IPS-NIHi7 (cell line): ENCODE measurements around the gene SLC24A4.

Source experiments
- DNase-seq: peaks from one replicate; pipeline ENCODE4 v3.0.0; 2012; ENCODE audit warnings: mixed read lengths; ENCODE audit errors: extremely low spot score

Gene SLC24A4

DNA sequence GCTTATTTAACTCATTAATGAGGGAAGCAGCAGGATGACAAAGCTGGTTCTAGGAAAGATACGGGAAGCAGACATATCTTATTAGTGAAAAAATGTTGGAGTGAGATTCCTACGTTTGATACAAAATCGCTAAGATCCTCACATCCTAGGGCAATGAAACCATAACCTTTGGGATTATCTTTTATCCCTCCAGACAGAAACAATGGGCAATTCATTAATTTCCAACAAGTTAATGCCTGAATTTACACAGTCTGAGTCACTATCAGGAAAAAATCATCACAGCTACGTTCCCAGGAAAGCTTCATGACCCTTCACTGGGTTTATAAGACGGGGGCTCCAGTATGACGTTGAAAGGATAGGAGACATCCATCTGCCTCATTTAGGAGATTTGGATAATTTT is 45.0 kb downstream of the SLC24A4 start:
- no peak for DNase-seq

DNA sequence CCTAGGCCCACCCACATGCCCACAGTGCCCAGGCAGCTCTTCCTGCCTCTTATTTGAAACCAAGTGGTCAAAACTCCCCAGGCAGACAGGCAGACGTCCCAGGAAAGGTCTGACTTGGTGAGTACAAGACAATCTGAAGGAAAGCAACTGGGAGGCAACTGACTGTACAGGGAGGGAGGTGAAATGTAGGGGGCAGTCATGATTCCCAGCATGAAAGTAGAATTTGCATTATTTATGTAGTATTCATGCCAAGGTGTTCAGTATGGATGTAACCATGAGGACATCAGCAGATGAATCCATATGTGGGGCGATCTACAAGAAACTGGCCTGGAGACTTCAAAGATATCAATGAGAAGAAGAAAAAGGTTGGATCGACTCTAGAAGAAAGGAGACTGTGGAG is 46.1 kb downstream of the SLC24A4 start:
- no peak for DNase-seq

DNA sequence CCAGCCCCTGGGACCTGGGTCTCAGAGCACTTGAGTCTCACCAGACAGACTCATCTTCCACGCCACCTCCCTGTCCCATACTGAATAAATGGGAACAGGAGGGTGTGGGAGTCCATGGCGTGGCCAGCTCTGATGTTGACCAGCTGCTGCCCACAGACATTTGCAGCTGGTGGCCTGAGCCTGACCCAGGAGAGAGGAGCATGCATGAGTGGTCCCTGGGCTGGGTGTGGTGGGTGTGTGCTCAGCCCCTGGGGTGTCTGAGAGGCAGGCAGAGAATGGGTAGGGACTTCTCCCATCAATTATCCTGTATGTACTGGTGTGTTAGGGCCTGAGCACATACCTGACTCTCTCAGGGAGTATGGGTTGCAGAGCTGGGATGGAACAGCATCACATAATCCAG is 49.3 kb downstream of the SLC24A4 start:
- no peak for DNase-seq

DNA sequence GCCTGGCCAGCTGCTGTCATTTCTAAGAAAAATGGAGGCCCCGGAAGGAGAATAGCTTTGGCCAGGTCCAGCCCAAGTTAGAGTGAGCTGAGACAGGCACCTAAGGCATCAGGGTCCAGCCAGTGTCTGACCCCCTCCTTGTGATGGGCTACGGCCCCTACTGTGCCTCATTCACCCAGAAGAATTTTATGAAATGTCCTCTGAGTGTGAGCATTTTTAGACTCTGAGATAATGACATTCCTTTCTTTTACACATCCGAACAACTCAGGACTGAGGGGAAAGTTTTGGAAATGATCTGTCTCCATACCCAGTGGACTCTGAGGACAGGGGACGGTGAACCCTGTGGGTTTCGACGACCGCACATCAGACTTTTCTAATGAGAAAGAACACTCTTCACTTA is 50.4 kb downstream of the SLC24A4 start:
- DNase-seq: no peak

DNA sequence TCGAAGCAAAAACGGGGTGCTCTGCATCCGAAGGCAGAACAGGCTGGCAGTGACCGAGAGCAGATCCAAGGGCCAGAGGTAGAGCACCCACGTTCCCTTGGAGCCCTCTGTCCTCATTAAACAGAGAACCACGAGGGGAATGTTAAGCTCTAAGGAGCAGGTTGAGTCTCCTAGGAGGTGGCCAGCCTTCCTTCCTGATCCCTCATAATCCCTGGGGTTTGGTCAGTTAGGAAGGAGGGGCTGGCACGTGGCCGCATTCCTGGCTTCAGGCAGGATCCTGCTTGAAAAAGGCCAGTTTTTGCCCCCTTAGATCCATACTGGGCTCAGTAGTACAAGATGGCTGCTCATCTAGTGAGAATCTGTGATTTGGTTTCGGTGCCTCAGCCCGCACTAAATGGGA is 57.2 kb downstream of the SLC24A4 start:
- DNase-seq: no peak

DNA sequence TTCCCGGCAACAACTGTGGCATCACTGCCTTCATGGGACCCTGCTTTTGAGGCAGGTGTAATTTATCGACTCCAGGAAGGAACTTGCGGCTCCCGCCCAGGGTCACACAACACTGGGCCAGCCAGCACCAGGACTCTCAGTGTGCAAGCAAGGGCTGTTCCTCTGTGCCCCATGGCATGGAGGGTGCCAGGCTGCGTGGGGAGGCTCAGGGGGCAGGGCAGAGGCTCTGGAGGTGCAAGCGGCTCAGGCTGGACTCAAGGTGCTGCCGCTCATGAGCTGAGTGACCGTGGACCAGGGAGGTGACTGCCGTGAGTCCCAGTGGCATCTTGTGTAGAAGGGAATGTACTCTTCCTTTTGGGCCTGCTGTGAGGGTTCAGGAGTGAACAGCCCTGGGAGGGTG is 57.6 kb downstream of the SLC24A4 start:
- no peak for DNase-seq

DNA sequence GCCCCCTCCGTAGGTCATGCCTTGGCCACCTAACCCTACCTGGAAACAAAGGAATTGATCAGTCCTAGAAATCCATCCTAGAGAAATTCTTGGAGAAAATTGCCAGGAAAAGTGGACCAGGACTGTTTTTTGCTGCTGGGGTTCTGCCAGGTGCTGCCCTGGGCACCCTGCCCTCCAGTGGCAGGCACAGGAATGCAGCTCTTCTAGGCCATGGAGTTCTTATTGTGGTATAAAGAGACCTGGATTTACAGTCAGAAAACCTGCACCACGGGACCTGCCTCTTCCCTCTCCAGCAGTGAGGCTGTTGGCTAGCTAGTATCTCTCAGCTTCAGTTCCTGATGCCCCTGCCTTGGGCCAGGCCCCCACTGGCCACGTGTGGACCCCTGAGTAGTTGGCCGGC is 59.7 kb downstream of the SLC24A4 start:
- DNase-seq: peak; percentile 48

DNA sequence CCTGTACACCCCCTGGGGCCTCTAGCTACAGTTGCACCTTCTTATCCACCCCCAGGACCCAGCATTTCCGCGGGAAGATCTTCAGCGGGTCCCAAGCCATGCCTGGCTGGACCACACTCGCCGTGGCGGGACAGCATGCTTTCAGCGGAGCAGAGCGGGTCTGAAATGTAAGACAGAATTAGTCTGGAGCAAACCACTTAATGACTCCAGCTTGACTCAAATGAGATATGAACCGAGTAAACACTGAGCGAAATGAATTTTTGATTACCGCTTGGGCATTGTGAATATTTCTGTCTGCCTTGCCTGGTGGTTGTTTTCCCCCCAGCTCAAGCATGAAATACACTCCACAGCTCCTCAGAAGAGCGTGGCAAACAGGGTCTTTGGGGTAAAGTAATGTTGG is 60.8 kb downstream of the SLC24A4 start:
- DNase-seq: no peak

DNA sequence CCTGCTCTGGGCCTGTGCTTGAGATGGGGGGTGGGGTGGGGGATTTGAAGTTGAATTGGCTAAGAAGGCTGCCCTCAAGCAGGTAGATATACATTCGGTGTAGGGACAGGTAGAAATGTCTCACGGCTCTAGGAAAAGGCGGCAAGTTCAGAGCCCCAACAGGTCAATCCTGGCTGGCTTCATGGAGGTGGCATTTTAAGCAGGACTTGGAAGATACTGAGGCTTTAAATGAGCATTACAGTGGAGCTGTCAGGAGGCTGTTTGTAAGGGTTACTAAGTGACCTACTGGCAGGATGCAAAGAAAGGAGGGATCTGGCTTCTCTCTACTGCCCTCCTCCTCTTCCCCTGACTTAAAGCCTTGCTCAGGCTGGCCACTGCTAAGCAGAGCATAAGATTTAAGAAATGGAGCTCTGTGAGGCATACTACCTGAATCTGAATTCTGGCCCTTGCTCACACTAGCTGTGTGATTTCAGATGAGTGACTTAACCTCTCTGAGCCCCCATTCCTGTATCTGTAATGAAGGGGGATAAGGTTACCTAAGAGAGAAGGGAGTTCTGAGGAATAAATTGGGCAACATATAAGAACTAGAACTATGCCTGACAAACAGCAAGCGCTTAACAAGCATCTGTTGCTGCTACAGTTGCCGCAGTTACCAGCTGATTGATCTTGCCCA is 61.6 kb downstream of the SLC24A4 start:
- no peak for DNase-seq

DNA sequence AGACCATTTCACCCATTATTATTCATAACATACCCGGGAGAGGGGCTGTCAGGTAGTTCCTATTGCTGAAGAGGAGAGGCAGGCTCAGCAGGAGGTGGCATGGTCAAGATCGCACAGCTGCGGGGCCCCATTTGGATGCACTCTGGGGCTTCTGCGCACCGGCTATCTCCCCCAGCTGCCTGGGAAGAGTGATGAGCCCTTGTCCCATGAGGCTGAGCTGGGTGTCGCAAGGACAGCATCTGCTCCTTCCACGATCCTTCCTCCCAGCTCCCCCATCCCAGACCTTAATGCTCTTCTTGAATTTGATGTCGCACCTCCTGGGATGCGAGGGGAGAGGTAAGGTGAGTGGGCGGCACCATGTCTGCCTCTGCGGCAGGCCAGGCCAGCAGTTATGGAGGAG is 62.6 kb downstream of the SLC24A4 start:
- DNase-seq: no peak

DNA sequence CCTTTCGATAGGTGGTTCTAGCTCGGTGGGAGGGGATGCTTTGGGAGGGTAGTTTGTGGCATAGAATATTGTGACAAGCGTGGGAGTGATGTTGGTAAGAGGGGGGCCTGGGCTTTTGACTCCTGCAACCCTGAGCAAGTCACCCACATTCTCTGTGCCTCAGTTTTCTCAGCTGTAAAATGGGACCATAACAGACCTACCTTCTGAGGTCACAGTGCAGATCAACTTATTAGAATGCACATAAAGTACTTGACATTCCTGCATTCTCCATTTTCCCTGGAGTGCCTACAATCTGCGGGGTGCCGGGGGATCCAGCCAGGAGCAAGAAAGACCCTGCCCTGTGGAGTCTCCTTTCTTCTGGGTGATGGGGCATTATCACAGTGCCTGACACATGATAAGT is 63.2 kb downstream of the SLC24A4 start:
- no peak for DNase-seq

DNA sequence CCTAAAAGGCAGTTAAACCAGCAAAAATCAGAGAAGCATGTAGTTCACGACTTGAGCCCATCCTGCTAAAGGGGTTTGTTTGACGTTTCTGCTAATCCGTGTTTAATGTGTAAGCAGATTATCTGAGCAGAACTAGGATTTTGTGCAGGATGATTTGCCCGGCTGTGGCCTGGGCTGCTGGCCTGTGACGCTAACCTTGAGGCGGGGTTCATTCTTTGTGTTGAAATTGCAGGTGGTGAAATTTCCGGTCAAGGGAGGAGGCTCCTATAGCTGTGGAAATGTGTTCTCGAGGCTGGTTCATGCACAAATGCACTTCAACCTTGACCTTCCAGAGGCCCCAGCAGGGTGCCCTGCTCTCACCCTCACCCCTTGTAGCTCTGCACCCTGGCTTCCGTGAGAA is 63.7 kb downstream of the SLC24A4 start:
- DNase-seq: no peak

DNA sequence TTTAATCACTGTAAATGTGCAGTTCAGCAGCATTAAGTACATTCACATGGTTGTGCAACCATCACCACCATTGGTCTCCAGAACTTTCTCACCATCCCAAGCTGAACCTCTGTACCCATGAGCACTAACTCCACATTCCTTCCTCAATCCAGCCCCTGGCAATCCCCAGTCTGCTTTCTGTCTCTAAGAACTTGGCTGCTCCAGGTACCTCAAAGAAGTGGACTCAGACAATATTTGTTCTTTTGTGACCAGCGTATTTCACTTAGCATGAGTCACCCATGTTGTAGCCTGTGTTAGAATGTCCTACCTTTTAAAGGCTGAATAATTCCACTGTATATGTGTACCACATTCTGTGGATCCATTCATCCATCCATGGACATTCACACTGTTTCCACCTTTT is 64.6 kb downstream of the SLC24A4 start:
- DNase-seq: no peak

DNA sequence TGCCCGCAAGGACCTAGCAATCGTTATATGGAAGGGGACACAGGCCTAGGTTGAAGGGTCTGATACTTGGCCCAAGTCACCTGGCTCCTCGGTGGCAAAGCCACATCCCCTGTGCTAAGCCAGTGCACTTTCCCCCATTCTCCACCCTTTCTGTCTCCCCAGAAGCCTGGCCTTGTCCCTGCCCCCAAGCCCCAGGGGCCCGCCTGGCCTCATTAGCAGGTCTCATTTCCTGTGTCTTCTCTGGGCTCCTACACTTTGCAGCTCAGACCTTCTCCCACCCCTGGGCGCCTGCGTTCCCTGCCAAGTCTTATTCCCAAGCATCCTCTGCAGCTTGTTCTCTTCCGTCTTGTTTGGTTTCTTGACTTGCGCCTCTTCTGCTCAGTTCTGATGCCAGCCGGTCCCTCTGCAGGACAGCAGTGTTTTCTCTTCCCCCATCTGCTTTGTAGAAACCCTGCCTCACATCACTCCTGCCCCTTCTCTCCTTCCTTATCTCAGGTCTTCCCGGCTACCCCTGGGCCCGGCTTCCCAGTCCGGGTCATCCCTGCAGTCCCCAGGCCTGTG is 66.7 kb downstream of the SLC24A4 start:
- no peak for DNase-seq

DNA sequence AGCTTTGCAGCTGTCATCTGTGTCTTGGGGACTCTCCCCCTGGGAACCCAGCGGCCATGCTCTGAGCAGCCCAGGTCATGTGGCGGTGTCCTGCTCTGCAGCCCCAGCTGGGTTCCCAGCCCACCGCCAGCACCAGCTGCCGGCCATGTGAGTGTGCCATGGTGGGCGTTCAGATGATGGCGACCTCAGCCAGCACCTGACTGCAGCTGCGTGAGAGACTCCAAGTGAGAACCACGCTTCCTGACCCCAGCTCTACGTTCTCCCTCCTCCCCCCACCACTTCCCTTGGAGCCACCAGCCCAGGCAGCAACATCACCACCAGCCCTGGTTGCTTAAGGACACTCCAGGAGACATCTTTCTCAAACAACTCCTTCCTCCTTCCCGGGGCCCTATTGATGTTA is 68.8 kb downstream of the SLC24A4 start:
- no peak for DNase-seq

DNA sequence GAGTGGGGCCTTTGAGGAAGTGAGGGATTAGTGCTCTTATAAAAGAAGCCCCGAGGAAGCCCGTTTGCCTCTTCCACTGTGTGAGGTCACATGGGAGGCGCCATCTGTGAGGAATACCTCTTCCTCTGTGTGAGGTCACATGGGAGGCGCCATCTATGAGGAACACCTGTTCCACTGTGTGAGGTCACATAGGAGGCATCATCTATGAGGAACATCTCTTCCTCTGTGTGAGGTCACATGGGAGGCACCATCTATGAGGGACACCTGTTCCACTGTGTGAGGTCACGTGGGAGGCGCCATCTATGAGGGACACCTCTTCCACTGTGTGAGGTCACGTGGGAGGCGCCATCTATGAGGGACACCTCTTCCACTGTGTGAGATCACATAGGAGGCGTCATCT is 69.7 kb downstream of the SLC24A4 start:
- DNase-seq: no peak

DNA sequence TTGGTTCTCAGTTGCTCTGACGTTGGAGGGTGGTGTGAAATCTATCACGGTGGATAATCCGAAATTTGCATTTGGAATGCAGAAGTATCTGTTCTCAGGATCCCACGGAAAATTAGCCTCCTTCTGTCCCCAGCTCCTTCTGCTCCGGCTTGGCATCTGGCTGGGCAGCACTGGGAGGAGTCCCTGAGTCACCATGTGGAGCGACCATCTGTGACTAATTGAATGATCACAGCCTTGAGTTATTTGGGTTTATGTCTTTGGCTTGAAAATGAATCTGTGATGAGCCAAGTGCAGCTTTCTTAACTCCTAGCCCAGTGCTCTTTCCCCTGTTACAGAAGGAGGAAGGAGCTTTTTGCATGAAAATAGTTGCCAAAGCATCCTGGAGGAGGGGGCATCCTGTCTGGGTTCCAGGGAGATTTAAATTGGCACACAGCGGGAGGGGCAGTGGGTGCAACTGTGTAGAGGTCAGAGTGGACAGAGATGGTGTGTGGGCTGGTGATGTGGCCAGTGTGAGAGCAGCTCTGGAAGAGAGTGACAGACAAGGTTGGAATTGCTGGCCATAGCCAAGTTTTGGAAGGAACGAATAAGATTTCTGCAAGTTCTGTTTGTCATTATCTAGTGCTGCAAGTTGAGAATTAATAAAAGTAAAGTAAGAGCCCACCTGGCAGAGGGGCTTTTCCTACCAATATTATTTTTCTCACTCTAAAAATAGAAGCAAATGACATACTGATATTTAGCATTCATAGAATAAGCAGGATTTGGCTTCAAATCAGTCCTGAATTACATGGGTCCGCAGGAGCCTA is 74.4 kb downstream of the SLC24A4 start:
- DNase-seq: no peak

DNA sequence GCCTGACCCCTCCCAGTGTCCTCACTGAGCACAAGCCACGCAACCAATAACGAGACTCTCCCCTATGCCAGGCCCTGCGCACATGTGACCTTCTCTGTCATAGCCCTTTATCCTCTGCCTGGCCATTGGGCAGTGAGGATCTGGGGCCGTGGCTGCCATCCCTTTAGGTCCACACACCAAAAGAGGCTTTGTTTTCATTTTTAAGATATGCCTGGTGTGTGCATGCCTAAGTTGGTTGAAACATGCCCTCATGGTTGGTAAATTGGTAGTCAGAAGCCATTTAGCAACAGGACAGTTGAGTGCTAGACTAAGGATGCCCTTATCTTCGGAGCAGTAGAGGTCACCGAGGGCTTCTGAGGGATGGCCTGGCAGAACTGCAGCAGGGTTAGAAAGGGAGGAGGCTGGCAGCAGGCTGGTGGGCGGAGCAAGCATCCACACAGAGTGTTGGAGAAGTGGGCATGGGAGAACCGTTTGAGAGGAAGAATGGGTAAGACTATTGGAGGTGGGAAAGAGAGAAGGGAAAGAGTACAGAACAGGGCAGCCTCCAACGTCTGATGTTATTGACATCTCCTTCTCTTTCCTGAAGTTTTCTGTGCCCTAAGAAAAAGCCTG is 75.1 kb downstream of the SLC24A4 start:
- no peak for DNase-seq

DNA sequence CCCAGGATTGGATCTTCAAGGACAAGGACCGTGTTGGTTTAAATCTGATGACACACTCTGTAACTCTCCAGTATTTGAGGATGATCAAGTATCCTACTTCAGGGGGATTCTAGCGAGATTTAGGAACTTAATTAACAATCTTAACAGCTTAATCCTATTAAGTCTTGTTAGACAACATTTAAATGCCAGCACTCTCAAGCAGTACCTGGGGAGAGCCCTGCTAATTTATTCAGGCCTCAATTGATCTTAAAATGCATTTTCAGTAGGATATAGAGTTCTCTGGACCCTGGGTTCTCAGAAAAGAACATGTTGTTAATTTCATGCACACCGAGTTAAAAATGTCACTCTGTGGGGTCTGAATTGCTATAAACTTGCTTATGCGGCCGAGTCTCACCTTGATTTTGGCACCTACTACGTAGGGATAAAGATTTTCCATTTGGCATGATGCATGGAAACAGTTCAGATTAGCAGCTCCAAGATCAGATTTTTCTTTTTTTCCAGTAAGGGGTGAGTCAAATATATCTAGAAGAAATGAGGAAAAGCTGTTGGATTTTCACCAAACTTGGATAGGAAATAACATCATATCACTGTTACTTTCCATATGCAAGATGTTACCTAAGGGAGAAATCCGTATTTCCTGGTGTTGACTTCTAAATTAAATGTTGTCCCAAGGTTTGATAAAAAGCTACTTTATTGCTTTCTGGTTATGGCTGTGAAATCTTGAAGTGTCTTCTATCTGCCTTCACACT is 76.1 kb downstream of the SLC24A4 start:
- DNase-seq: no peak

DNA sequence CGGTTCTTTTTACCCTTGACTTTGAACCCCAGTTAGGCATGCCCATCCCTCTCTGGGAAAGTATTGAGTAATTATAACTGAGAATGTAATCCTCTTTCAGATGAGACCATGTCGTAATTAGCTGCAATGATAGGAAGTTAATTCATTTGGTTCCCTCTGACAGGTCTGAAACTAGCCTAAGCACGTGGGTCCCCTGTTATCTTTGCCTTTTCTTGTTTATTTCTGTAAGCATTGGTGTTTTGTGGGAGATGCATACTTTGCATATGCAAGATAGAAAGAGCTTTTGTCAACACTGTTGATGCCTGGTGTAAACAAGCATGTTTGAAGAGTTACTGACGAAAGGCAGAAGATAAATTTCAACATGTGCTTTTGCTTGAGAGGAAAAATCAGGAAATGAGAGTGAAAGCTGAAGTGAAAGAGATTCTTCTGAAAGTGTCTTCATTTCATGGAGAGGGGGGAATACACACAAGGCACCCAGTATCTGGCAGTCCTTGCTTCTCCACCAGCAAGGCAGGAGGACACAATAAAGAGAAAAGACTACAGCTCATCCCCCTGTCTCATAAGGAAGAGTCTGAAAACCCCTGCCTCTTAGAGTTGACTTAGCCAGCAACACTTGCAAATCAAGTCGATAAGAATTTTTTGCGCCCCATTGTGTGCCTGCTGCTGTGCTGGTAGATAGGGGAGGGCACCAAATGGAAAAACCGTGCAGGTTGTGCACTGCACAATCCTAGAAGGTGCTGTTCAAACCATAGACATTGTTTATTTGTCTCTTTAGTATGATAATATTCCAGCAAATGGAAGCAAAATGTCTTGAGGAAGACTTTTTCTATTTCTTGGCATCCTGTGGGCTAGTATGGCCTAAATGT is 77.8 kb downstream of the SLC24A4 start:
- no peak for DNase-seq

DNA sequence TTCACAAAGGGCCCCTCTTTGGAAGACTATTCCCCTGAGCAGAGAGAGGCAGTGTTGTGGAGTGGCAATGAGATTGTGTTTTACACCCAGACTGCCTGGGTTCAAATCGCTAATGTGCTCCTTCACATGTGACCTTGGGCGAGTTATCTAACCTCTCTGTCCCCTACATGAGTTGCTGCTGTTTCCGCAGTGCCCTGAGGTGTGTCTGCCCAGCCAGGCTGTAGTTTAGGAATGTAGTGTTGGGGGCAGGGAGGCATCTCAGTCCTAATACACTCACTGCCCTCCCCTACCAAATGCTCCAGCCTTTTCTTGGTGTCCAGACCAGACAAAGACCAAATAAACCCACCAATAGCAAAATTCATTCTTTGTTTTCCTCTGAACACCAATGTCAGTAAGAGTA is 78.6 kb downstream of the SLC24A4 start:
- DNase-seq: no peak
